Mesenchymal stem cell (in vitro differentiated cells and primary cell): ENCODE data around the gene PTPN14.
A peak's percentile ranks its signal among the peaks of the same experiment; 100 is the strongest.

Source experiments
- DNase-seq: peaks from one replicate; pipeline ENCODE4 v3.0.0-alpha.2; 2013
- H2AFZ ChIP-seq: one replicate; pipeline ENCODE4 v1.6.1; 2013; ENCODE audit warnings: low read depth, mild to moderate bottlenecking, control low read depth, inconsistent platforms, low read length, moderate library complexity
- H2AK5ac ChIP-seq: 2 replicates; pipeline ENCODE4 v1.6.1; 2013; ENCODE audit warnings: low read length, moderate library complexity, mild to moderate bottlenecking, inconsistent platforms; ENCODE audit not compliant: severe bottlenecking
- H2BK120ac ChIP-seq: one replicate; pipeline ENCODE4 v1.6.1; 2013; ENCODE audit warnings: low read depth, mild to moderate bottlenecking, inconsistent platforms, low read length, moderate library complexity
- H2BK12ac ChIP-seq, 2 experiments: one replicate each; pipeline ENCODE4 v1.6.1; 2013; ENCODE audit warnings: inconsistent platforms in 2 of 2, low read length in 2 of 2, mild to moderate bottlenecking in 2 of 2, moderate library complexity in 2 of 2, control low read depth in 1 of 2
- H2BK15ac ChIP-seq: one replicate; pipeline ENCODE4 v1.6.1; 2013; ENCODE audit warnings: mild to moderate bottlenecking, low read depth, inconsistent platforms; ENCODE audit not compliant: poor library complexity, severe bottlenecking
- H2BK5ac ChIP-seq: 2 replicates; pipeline ENCODE4 v1.6.1; 2013; ENCODE audit warnings: low read depth, mild to moderate bottlenecking, low read length, control low read depth, inconsistent platforms; ENCODE audit not compliant: poor library complexity, severe bottlenecking
- H3K14ac ChIP-seq, 2 experiments: one replicate each; pipeline ENCODE4 v1.6.1; 2013; ENCODE audit warnings: inconsistent platforms in 2 of 2, low read length in 2 of 2, control low read depth in 1 of 2, mild to moderate bottlenecking in 1 of 2, moderate library complexity in 1 of 2
- H3K18ac ChIP-seq, 2 experiments: one replicate each; pipeline ENCODE4 v1.6.1; 2013; ENCODE audit warnings: inconsistent platforms in 2 of 2, low read length in 2 of 2, control low read depth in 1 of 2, low read depth in 1 of 2, mild to moderate bottlenecking in 1 of 2
- H3K23ac ChIP-seq, 2 experiments: one replicate each; pipeline ENCODE4 v1.6.1; 2013; ENCODE audit warnings: inconsistent platforms in 2 of 2, low read length in 2 of 2, mild to moderate bottlenecking in 2 of 2, moderate library complexity in 2 of 2, control low read depth in 1 of 2
- H3K27ac ChIP-seq: 2 replicates; pipeline ENCODE4 v1.5.1; 2013; ENCODE audit warnings: mild to moderate bottlenecking, moderate library complexity, low read length, control low read depth, inconsistent platforms; ENCODE audit not compliant: poor library complexity, severe bottlenecking
- H3K27me3 ChIP-seq, 2 experiments: 2 replicates each; pipeline versions ENCODE4 v1.6.1 to v1.7.0; 2013; ENCODE audit warnings: low read length in 2 of 2, mild to moderate bottlenecking in 2 of 2, moderate library complexity in 2 of 2, control low read depth in 1 of 2, inconsistent platforms in 1 of 2; ENCODE audit not compliant: control insufficient read depth in 1 of 2, insufficient read depth in 1 of 2
- H3K36me3 ChIP-seq, 2 experiments: 2 replicates each; pipeline versions ENCODE4 v1.6.1 to v1.7.0; 2013; ENCODE audit warnings: low read length in 2 of 2, control low read depth in 1 of 2, inconsistent platforms in 1 of 2, low read depth in 1 of 2, mild to moderate bottlenecking in 1 of 2; ENCODE audit not compliant: insufficient read depth in 2 of 2, control insufficient read depth in 1 of 2
- H3K4ac ChIP-seq, 2 experiments: one replicate each; pipeline ENCODE4 v1.6.1; 2013; ENCODE audit warnings: inconsistent platforms in 2 of 2, low read length in 2 of 2, mild to moderate bottlenecking in 2 of 2, moderate library complexity in 2 of 2, control low read depth in 1 of 2, low read depth in 1 of 2
- H3K4me1 ChIP-seq: 2 replicates; pipeline ENCODE4 v1.6.1; 2013; ENCODE audit warnings: low read depth, low read length, control low read depth; ENCODE audit not compliant: control insufficient read depth, insufficient read depth
- H3K4me2 ChIP-seq: 2 replicates; pipeline ENCODE4 v1.6.1; 2013; ENCODE audit warnings: low read length, mild to moderate bottlenecking, inconsistent platforms; ENCODE audit not compliant: poor library complexity, severe bottlenecking
- H3K4me3 ChIP-seq, 2 experiments: 2 replicates each; pipeline versions ENCODE4 v1.5.1 to v1.7.0; 2013; ENCODE audit warnings: low read length in 2 of 2, mild to moderate bottlenecking in 2 of 2, control low read depth in 1 of 2, low read depth in 1 of 2; ENCODE audit not compliant: insufficient read depth in 1 of 2
- H3K79me1 ChIP-seq: replicated peaks from 2 replicates; pipeline ENCODE4 v1.6.1; 2013; ENCODE audit warnings: mild to moderate bottlenecking, control low read depth, low read length, inconsistent platforms; ENCODE audit not compliant: poor library complexity, severe bottlenecking
- H3K9ac ChIP-seq: 2 replicates; pipeline ENCODE4 v1.7.0; 2013; ENCODE audit warnings: mild to moderate bottlenecking, low read length, moderate library complexity
- H3K9me3 ChIP-seq: 2 replicates; pipeline ENCODE4 v1.7.0; 2013; ENCODE audit warnings: mild to moderate bottlenecking, low read length; ENCODE audit not compliant: control insufficient read depth
- H4K8ac ChIP-seq: one replicate; pipeline ENCODE4 v1.6.1; 2013; ENCODE audit warnings: inconsistent platforms, mild to moderate bottlenecking, low read length, moderate library complexity
- H4K91ac ChIP-seq: one replicate; pipeline ENCODE4 v1.6.1; 2013; ENCODE audit warnings: mild to moderate bottlenecking, low read length, inconsistent platforms
- WGBS: methylation state at CpG from one replicate; pipeline ENCODE4 v1.1.7; 2013; ENCODE audit warnings: mixed read lengths; 5-methylcytosine and 5-hydroxymethylcytosine counted together

Gene PTPN14

GRCh38 chr1:214316593-214316992 is 234.8 kb downstream of the PTPN14 start:
- H3K4ac ChIP-seq: peak overlapping the region in 1 of 2 experiments; percentile 8
- H3K9ac ChIP-seq: no peak overlapping the region
- peaks cover 14% of the 10 kb centered on the region for H3K79me1 ChIP-seq
- peaks cover 0 to 5% of the 10 kb centered on the region in 2 experiments for H3K36me3 ChIP-seq
- no peak overlapping the region for H3K14ac ChIP-seq
- H3K23ac ChIP-seq: no peak overlapping the region
- no peak overlapping the region for H3K4me3 ChIP-seq
- no peak overlapping the region for H2AFZ ChIP-seq
- 80% methylated on average over 5 of the region's 5 CpGs for WGBS
- peaks cover 12% of the 10 kb centered on the region for H3K4me1 ChIP-seq
- no peak overlapping the region for H3K4me2 ChIP-seq
- no peaks in the 10 kb centered on the region for H3K9me3 ChIP-seq
- no peak overlapping the region for H2BK15ac ChIP-seq
- no peaks in the 10 kb centered on the region for H3K27me3 ChIP-seq
- H2BK5ac ChIP-seq: no peak overlapping the region
- no peak overlapping the region for H2BK120ac ChIP-seq
- no peak overlapping the region for H4K91ac ChIP-seq
- no peak for DNase-seq
- H4K8ac ChIP-seq: no peak overlapping the region
- peak overlapping the region; percentile 67 for H3K27ac ChIP-seq
- H3K18ac ChIP-seq: no peak overlapping the region
- H2BK12ac ChIP-seq: no peak overlapping the region
- no peak overlapping the region for H2AK5ac ChIP-seq

- Histone ChIP-seq H3K27me3 (no peaks in the 10 kb centered on the region), H3K9me3 (no peaks in the 10 kb centered on the region), H3K18ac (no peak overlapping the region), H3K36me3 (peaks cover 0 to 5% of the 10 kb centered on the region in 2 experiments), H3K4me2 (no peak overlapping the region), H3K23ac (no peak overlapping the region), H2BK12ac (no peak overlapping the region), H3K79me1 (peaks cover 17% of the 10 kb centered on the region), H2AK5ac (no peak overlapping the region), H3K4me3 (no peak overlapping the region), H3K27ac (no peak overlapping the region), H3K9ac (no peak overlapping the region), H2BK120ac (no peak overlapping the region), H3K14ac (no peak overlapping the region), H2AFZ (no peak overlapping the region), H2BK5ac (no peak overlapping the region), H3K4me1 (peaks cover 9% of the 10 kb centered on the region), H2BK15ac (no peak overlapping the region), H3K4ac (no peak overlapping the region), H4K91ac (no peak overlapping the region), H4K8ac (no peak overlapping the region)
- WGBS: 98% methylated on average over 4 of the region's 5 CpGs
- no peak for DNase-seq
These were observed 237.1 kb downstream of the PTPN14 start for GRCh38 chr1:214314178-214314843.

GRCh38 chr1:214312530-214313051 is 238.8 kb downstream of the PTPN14 start:
- H3K9me3 ChIP-seq: no peaks in the 10 kb centered on the region
- H4K8ac ChIP-seq: no peak overlapping the region
- H3K36me3 ChIP-seq: peaks cover 0 to 5% of the 10 kb centered on the region in 2 experiments
- H2AFZ ChIP-seq: no peak overlapping the region
- no peak overlapping the region for H2BK15ac ChIP-seq
- 92% methylated on average over 10 of the region's 10 CpGs for WGBS
- H2BK120ac ChIP-seq: no peak overlapping the region
- H2BK12ac ChIP-seq: no peak overlapping the region
- no peak overlapping the region for H3K18ac ChIP-seq
- no peak overlapping the region for H2BK5ac ChIP-seq
- H3K4me3 ChIP-seq: no peak overlapping the region
- H3K27ac ChIP-seq: no peak overlapping the region
- no peak overlapping the region for H3K14ac ChIP-seq
- no peak overlapping the region for H3K4ac ChIP-seq
- no peak overlapping the region for H3K4me2 ChIP-seq
- peaks cover 27% of the 10 kb centered on the region for H3K79me1 ChIP-seq
- H3K9ac ChIP-seq: no peak overlapping the region
- peaks cover 5% of the 10 kb centered on the region for H3K4me1 ChIP-seq
- H3K23ac ChIP-seq: no peak overlapping the region
- H2AK5ac ChIP-seq: no peak overlapping the region
- no peaks in the 10 kb centered on the region for H3K27me3 ChIP-seq
- DNase-seq: no peak
- H4K91ac ChIP-seq: no peak overlapping the region

- peak overlapping the region in 1 of 2 experiments; percentile 36 for H3K23ac ChIP-seq
- no peak overlapping the region for H2BK120ac ChIP-seq
- no peak overlapping the region for H3K14ac ChIP-seq
- H3K4ac ChIP-seq: no peak overlapping the region
- peaks cover 35% of the 10 kb centered on the region for H3K79me1 ChIP-seq
- H3K9ac ChIP-seq: no peak overlapping the region
- H3K27ac ChIP-seq: no peak overlapping the region
- H3K4me3 ChIP-seq: no peak overlapping the region
- 84% methylated on average over 8 of the region's 11 CpGs for WGBS
- H2AK5ac ChIP-seq: no peak overlapping the region
- peak overlapping the region; percentile 21 for H4K8ac ChIP-seq
- H4K91ac ChIP-seq: no peak overlapping the region
- H3K9me3 ChIP-seq: no peaks in the 10 kb centered on the region
- H3K27me3 ChIP-seq: no peaks in the 10 kb centered on the region
- no peak overlapping the region for H3K4me2 ChIP-seq
- peaks cover 0 to 5% of the 10 kb centered on the region in 2 experiments for H3K36me3 ChIP-seq
- H2BK5ac ChIP-seq: no peak overlapping the region
- no peak overlapping the region for H2BK15ac ChIP-seq
- H2AFZ ChIP-seq: no peak overlapping the region
- no peak overlapping the region for H2BK12ac ChIP-seq
- peaks cover 2% of the 10 kb centered on the region for H3K4me1 ChIP-seq
- no peak overlapping the region for H3K18ac ChIP-seq
- DNase-seq: no peak
These were observed 240.4 kb downstream of the PTPN14 start for GRCh38 chr1:214310777-214311690.
